CD4-positive, alpha-beta T cell treated with Interleukin-4 for 4 hours (primary cell): ENCODE measurements around the gene RSPRY1.

ENCODE experiments used
- DNase-seq: peaks from one replicate; pipeline ENCODE4 v3.0.0-alpha.2; 2020

The RSPRY1 gene

DNA sequence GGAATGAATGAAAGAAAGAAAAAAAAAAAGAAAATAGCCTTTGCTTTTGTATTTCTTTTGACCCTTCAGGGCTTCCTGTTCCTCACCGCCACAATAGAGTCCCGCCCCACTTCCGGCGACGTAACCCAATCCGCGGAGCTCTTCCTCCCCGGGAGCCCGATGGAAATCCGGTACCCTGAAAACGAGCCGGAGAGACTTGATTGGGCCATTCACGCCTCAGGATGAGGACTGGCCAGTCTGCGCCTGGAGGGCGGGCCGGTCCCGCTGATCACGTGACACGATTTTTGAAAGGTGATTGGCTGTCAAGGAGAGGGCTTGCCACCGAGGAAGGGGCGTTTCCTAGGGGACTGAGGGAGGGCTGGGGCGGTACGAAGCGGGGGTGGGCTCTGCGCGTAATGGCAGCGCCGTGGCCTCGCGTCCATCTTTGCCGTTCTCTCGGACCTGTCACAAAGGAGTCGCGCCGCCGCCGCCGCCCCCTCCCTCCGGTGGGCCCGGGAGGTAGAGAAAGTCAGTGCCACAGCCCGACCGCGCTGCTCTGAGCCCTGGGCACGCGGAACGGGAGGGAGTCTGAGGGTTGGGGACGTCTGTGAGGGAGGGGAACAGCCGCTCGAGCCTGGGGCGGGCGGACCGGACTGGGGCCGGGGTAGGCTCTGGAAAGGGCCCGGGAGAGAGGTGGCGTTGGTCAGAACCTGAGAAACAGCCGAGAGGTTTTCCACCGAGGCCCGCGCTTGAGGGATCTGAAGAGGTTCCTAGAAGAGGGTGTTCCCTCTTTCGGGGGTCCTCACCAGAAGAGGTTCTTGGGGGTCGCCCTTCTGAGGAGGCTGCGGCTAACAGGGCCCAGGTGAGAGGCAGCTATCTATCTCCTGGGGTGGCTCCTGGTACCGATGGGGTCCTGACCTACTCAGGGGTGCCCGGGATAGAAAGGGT is at the start of gene RSPRY1, which contains the start of gene PSME3IP1:
TSS of gene RSPRY1 (plus strand) at position 385 of the 927 bp plus-strand sequence. CDS start 18,330 bp downstream, outside the sequence.
TSS of gene PSME3IP1 (minus strand) at position 95 of the 927 bp plus-strand sequence. CDS start 12,185 bp downstream, outside the sequence.
- peak; percentile 100 for DNase-seq

- no peak for DNase-seq
Measured at GRCh38 chr16:57137043-57137442, 49.1 kb upstream of the RSPRY1 start.

DNA sequence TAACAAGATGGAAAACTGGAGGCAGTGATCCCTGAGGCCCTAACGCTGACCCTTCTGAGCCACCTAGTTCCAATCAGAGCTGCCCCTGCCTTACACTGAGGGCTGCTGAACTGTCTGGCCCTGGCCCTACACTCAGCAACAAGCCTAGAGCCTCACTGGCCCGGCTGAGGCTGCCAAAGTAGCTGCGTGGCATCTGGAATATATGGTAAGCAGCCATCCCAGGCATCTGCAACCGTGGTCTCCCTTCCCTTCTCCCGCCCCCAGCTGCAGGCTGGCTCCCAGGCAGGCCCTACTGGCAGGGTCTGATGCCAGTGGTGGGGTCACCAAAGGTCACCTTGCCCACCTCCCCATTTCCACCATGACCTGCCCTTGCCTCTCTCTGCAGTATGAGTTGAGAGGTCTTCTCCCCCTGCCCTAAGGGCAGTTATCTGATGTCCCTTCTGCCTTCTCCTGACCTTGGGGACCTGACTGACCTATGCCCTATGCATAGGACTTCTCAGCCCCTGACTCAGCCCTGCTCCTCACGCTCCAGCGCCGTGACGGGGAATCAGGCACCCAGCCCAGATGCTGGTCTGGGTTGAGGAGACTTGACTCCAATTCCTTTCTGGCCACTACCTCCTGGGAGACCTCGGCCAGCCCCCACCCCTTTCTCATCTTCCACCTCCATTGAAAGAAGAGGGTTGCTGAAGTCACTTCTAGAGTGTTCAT is 48.4 kb upstream of the RSPRY1 start:
- no peak for DNase-seq

DNA sequence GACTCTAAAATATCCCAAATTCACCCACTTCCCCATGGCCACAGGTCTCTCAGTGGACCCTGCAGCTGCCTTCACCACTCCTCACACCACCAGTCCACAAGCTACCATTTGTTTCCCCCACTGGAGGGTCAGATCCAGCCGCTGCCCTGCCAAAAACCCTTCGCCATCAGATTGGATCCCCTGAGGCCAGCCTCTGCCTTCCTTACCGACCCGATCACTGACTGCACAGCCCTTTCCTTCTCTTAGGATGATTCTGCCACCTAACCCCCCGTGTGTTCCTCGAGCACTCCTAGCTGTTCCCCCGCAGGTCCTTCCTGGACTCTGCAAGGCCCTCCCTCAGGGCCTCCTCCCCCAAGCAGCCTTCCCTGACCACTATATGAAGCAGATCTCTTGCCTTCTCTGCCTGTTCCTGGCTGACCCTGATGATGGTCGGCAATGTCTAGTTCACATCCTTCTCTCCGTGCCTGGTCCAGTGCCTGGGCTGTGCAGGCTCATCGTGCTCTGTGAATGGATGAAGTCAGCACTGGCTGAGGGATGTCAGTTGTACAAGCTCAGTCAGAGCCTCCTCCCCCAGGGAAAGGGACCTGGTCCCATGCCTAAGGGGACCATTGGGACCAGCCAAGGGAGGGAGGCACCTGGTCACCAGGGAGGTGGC is 47.7 kb upstream of the RSPRY1 start:
- no peak for DNase-seq

DNA sequence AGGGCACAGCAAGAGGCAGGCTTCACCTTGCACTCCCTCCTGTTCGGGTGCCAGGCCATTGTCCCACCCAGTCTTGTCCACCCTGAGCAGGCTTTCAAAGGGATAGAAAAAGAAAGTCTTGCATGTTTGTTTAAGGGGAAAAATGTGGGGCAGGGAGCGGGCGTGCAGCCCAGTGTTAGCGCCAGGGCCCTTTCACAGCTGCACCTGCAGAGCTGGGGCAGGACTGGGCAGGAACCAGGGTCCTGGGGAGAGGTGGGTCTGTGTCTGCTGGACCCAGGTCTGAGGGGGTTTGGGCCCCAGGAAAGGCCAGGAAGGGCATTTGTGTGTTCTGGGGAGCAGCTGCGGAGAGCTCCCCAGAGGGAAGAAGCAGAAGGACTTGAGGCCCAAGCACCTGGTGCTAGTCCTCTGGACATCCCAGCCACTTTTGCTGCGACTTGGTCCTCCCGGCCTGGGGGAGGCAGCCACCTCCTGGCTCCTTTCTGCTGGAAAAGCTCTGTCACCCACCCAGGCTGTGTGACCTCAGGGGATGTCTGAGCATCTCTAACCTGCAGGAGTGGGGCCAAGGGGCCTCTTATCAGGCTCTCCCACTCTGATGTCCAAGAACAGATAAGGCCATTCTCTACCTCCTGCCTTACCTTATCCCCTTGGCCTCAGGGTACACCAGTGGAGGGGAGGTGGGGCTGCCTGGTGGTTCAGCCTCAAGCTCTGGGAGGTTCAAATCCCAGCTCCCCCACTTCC is 45.0 kb upstream of the RSPRY1 start:
- DNase-seq, result no peak

- DNase-seq, result no peak
Measured at GRCh38 chr16:57141822-57142631, 44.1 kb upstream of the RSPRY1 start.

DNA sequence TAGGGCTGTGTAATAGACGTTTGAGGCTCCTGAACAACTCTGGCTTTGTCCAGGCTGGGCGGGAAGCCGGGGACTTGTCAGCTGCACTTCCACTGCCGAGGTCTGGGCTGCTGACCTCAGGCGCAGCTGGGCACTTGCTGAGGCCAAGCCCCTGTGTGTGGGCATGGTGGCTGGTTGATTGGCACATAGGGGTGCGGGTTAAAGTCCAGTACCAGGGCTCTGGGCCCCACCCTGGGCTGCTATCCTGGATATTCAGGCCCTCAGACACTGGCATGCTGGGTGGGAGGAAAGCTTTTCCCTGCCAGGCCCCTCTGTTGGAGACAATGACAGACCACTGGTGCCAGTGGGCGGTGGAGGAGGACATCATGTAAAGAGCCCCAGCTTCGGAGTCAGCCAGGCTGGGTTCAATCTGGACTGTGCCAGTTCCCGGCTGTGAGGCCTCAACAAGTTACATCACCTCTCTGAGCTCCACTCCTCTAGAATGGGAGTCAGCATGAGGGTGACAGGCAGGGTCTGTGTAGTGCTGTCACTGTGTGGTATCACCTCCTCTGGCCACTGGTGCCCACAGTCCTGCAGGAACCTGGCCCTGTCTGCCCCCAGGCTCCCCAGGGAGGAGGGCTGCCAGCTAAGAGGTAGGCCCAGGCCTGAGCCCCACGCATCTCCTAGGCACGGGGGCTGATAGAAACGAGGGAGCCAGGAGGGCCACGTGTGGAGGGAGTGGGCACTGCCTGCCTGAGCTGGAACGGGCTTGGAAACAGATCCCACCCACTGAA is 42.8 kb upstream of the RSPRY1 start:
- no peak for DNase-seq

GRCh38 chr16:57144027-57144426 is 42.1 kb upstream of the RSPRY1 start:
- no peak for DNase-seq

DNA sequence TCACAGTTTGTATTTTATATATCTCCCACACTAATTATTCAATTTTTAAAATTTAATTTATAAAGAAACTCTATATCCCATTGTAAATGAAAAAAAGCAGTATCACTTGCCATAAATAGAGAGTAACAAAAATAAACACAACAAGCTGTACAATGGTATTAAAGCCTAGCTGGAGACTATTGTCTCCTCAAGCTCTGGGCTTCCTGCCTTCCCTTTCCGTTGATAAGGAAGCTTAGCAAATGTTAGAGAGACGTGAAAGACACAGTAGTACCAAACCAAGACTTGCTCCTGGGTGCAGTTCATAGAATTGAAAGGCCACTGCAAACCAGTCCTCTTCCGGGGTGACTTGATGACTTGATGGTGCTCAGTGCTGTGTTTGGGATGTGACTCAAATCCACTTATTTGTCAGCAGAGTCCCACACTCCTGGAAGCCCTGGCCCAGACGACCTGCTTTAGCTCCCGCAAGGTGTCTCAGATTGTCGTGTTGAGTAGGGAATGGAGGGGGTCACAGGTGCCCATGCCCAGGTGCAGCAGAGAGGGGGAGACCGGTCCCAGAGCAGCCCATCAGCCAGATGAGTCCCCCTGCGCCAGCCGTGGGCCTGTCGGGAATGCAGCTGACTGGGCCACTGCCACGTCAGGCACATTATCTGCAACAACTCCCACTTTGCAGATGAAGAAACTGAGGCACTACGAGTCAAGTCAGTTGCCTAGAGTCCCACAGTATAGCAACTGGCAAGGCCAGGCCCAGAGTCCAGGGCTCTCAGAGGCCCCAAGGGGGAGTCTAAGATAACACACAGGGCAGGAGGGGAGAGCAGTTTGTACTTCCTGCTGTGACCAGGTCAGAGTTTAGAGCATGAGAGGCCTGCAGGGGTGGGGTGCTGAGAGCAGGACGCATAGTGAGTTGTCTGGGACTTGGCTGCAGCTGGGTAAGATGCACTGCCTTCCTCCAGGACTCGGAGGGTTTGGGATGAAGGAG is 40.8 kb upstream of the RSPRY1 start:
- DNase-seq, result no peak

DNA sequence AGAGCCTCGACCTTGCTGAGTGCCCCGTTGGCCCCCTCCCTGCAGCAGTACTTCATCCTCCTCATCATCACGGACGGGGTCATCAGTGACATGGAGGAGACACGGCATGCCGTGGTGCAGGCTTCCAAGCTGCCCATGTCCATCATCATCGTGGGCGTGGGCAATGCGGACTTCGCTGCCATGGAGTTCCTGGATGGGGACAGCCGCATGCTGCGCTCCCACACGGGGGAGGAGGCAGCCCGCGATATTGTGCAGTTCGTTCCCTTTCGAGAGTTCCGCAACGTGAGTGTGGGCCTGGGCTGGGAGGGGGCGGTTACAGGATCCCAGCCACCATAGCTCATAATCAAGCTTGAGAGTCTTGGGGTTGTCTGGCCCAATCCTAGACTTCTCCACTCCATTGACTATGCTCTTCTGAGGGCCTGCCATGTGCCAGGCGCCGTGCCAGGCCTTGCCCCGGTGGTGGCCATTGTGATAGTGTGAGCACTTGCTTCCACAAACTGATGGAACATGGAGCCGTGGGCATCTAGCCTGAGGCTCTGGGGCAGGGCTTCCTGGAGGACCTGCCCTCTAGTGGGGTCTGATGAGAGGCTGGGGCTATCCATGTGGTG is 40.0 kb upstream of the RSPRY1 start:
- DNase-seq, result no peak

DNA sequence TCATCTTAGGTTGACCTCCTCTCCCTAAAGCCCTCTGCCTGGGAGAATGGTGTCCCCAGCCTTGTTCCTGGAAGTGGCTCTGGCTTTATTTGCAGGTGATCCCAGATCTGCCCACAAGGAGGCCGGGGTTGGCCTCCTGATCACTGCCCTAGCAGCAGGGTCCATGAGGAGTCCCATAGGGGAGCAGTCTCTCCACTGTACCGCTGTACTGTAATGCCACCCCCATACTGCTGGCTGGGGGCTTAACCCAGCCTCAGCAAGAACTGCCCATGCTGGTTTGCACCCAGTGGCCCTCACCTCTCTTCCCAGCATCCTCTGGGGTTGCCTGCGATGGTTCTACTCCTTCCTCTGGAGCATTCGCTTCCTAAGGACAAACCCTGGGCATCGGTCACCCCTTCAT is 39.4 kb upstream of the RSPRY1 start:
- DNase-seq, result no peak

- DNase-seq, result no peak
Measured at GRCh38 chr16:57147381-57148221, 38.5 kb upstream of the RSPRY1 start.

DNA sequence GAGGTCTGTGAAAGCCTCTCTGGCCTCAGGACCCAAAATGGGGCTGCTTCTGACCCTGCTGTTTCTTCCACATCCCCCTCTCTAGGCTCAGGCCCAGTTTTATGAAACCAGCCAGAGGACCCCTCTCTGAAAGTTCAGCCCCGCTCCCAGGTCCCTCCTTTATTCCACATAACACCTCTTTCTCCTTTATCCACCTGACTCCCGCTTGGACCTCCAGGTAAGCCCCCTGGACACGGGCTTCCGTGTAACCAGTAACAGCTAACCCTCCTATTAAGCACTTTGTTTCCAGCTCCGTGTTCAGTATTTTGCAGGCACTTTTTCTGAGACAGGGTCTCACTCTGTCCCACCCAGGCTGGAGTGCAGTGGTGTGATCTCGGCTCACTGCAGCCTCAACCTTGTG is 37.6 kb upstream of the RSPRY1 start:
- DNase-seq, result no peak

GRCh38 chr16:57149391-57149790 is 36.7 kb upstream of the RSPRY1 start:
- no peak for DNase-seq

GRCh38 chr16:57150682-57151330 is 35.3 kb upstream of the RSPRY1 start:
- no peak for DNase-seq

DNA sequence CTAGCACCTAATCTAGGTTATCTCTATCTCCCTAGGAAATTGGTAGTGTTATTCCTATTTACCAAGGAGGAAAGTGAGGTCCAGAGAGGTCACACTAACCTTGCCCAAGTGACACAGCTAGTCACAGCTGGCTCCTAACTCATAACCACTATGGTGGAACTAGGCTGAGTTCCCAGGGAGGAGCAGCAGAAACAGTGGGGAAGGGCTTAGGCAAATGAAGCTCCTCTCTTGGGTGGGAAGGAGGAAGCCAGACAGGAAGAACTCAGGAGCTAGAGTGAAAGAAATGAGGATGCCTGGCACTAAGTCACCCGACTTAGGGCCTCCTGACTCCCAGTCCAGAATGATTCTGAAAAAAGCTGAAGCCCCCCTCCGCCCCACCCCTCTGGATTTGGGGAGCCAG is 34.8 kb upstream of the RSPRY1 start:
- no peak for DNase-seq
